HG03558 (cell line): ENCODE data around the gene ABHD10.

Experiments
- ATAC-seq: cut with Tn5 transposase; IDR thresholded peaks from one replicate; pipeline ENCODE4 v1.9.1; 2021; ENCODE audit warnings: moderate number of reproducible peaks; ENCODE audit not compliant: unreplicated experiment; ENCODE audit errors: extremely low read depth

Gene ABHD10

GRCh38 chr3:111978583-111979433, at the start of gene ABHD10:
Gene ABHD10 (plus strand): TSS chr3:111979026. CDS start chr3:111979062, 36 bp downstream.
- ATAC-seq = peak; percentile 92

DNA sequence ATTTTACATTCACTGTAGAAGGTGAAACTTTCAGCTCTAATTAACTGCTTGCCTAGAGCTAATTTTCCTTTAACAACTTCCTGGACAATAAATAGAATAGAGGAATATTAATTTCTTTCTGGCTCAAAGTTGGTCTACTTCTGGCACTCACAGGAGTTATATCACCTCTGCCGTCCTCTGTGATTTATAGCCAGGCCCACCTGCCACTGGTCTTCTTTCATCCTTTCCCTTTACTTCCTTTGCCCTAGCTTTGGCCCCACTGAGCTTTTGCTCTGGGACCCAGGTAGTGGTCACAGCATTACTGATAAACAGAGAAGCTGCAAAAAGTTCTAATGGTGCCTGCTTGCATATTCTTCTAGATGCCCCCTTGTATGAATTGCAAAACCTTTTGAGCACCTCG, 49.3 kb upstream of the ABHD10 start:
- no peak for ATAC-seq

GRCh38 chr3:111932946-111933345, 45.9 kb upstream of the ABHD10 start:
- ATAC-seq = no peak

DNA sequence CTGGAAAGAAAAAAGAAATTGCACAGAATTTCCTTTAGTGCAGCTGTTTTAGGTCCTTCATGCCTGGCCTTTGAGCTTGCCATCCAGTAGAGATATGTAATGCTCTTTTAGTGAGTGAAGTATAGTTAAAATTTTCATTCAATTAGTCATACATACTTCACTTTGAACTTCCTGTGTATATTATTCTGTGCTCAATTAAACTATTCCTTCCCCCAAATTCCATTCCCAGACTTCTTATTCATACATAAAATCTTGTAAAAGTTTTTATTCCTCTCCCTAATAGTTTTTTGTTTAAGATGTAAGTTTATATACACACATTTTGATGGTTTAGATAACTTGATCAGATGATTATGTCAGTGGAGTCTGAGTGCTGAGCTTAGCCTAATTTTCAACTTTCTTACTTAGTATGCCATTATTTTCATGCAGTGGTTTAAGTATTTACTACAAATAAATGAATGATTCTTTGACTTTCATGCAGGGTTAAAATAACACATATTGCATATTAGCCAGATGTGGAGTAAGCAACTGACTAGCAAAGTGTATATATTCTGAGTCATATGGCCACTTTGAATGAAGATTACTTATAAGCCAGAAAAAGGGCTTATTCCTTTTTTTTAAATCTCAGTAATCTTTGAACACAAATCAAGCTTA, 42.5 kb upstream of the ABHD10 start:
- no peak for ATAC-seq

DNA sequence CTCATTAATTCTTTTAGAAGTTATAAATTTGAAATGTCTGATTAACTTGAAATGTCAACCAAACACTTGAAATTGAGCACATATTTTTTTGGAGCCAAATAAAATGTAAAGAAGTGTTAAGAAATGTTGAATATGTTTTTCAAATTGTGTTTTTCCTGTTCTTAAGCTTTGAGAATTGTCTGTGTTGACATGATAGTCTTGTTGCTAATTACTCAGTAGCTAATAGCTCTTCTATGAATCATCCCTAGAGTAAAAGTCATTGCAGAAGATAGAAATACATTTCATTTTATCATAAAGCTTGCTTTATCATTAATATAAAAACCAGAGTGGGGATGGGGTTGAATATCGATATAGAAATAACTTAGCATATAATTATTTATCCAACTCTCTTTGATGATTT, 41.9 kb upstream of the ABHD10 start:
- no peak for ATAC-seq

GRCh38 chr3:111937871-111938270, 41.0 kb upstream of the ABHD10 start:
- no peak for ATAC-seq

DNA sequence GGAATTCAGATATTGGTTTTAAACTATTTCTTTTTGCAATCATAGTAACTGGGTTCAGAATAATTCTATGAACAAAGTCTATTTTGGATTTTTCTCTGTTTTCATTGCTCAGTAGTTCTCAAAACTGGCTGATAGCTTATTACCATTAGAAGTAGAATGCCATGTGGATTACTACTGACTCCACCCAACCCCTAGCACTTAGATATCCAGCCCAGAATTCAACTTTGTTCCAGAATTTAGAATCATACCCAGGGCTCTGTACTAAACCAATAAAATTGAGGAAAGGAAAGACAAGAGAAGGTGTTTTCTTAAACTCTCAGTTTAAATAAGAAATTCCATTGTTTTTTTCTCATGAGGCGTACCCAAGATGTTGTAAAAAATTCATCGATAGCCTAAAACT, 39.0 kb upstream of the ABHD10 start:
- ATAC-seq = no peak

DNA sequence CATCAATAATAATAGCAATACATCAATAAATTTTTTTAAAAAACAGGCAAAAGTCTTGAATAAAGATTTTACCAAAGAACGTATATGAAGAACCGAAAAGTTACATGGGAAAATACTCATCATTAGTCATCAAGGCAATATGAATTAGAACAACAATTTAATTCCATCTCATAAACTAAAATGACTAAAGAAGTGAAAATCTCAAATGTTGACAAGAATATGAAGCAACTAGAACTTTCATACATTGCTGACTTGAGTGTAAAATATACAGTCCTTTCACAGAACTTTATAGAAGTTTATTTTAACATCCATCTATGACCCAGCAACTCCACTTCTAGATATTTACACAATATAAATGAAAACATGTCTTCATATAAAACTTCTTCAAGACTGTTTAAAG, 35.3 kb upstream of the ABHD10 start:
- ATAC-seq = no peak

GRCh38 chr3:111944372-111944771, 34.5 kb upstream of the ABHD10 start:
- ATAC-seq = no peak

DNA sequence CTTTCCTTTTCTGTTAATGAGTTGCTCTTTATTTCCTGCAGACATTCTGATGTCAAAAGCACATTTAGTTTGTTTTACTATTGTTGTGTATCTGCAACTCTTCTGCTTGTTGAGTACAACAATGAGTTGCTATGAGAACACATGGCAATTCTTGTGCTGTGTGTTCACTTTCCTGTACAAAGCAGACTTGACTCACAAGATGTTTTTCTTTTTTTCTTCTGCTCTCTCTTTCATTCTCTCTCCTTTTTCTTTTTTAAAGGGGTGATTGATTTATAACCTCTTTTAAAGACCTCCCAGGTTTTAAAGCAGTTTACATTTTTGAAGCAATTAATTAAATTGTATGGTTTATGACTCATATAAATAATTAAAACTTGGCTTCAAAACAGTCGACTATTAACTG, 31.6 kb upstream of the ABHD10 start:
- no peak for ATAC-seq

GRCh38 chr3:111948786-111949185, 30.0 kb upstream of the ABHD10 start:
- no peak for ATAC-seq

DNA sequence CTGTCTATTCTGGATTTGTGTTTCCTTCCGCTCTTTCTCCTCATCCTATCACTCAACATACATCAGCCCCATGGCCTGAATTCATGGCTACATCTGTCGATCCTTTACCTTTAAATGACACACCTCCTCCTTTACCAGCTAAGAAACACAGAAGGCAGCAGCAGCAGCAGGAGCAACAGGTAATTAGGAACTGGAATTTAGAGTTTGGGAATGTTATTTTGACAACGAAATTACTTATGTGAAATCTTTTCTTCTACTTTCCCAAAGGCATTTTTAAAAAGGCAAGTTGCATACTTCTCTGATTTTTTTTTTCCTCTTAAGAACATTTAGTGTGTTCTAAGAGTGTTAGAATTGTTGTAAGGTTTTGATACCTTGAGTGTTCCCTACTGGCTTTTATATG, 29.1 kb upstream of the ABHD10 start:
- ATAC-seq = no peak

- no peak for ATAC-seq
Observed at GRCh38 chr3:111951032-111951431, 27.8 kb upstream of the ABHD10 start.

DNA sequence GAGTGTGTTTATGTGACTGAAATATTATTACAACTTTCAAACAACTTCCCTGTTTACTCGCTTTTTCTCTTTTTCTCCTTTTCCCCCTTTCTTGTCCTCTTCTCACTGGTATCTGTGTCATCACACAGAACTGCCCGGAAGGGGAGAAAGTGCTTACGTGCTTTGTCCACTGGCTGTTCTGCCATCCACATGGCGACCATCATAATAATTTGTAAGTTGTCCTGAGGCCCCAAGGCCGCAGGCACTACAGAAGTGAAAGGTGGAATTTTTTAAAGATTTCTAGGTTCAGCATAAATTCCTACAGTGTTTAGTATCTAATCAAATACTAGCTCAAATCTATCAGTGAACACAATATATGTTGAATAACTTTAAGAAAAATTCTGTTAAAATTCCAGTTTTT, 26.7 kb upstream of the ABHD10 start:
- ATAC-seq = no peak

- ATAC-seq = no peak
Observed at GRCh38 chr3:111952866-111953450, 25.9 kb upstream of the ABHD10 start.

- no peak for ATAC-seq
Observed at GRCh38 chr3:111954228-111954990, 24.4 kb upstream of the ABHD10 start.

- no peak for ATAC-seq
Observed at GRCh38 chr3:111955876-111956275, 22.9 kb upstream of the ABHD10 start.

DNA sequence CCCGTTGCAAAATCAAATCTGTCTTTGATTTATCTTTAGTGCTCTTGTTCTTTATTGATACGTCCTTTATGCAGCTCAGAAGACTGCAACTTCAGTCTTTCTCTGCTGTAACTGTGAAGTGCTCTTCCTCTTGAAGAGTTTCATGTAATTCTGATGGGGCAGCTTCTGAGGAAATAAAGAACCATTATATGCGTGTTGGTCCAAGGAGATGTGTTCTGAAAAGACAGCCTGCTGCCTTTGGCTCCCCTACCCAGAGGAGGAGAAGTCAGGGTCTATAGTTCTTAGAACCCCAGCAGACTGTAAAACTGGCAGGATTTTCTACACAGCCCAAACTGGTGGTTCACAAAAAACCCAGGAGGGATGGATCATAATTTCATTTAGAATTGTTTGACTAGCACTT, 22.4 kb upstream of the ABHD10 start:
- no peak for ATAC-seq

GRCh38 chr3:111956995-111957734, 21.7 kb upstream of the ABHD10 start:
- no peak for ATAC-seq
